LHCN-M2 (cell line): ENCODE measurements around the gene SH3YL1. TPM values are rescaled to one million over a fixed set of nuclear protein-coding genes. Genes with fewer than 3 reads are reported as not detected.
A peak's percentile ranks its signal among the peaks of the same experiment; 100 is the strongest.

Experiments
- DNase-seq: peaks from one replicate; pipeline ENCODE4 v3.0.0-alpha.2; 2012; ENCODE audit warnings: low read depth
- total RNA-seq: library from RNA; depleted of rRNA; stranded (reverse); fragments of >200 nt; gene quantifications from 2 replicates; pipeline ENCODE4 v1.2.3, GENCODE V29; 2014

Gene SH3YL1
- total RNA-seq, 1 experiment from 2014 or later = 24.0 TPM

DNA sequence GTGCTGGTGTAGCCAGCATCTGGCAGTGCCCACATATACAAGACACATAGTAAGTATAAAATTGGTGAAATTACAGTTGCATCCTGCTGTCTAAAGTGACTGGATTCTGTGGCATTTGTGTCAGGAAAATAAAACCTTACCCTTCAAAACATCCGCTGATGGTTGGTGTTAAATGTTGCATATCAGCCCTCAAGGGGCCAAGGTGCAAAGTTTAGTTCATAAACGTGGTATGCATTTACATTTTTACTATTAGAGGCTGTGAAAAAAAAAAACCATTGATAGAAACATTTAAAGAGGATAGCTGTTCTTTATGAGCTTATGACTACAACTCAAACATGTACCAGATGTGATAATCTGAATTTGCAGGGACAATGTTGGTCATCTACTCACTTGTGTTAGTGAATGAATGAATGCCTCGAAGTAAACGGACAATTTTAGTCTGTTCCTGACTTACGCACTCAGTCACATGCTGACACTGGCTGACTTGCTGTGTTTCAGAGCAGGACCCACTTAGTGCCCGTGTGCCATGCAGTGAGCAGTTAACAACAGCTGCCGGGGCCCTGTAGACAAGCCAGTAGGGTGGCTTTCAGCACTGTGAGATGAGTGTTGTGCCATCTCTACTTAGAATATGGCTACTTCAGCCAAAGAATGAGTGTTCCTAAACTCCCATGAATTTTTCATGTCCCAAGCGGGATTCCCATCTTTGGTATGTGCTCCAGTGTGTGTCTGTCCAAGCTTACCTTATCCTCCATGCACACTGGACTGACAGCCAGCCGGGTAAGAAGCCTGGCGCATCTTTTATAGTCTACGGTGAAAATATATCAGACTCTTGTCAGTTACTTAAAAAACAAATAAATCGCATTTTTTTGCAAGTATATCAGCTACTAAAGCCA lies 18.8 kb upstream of the SH3YL1 start:
- DNase-seq = no peak

- no peak for DNase-seq
Measured at GRCh38 chr2:281381-281780, 17.5 kb upstream of the SH3YL1 start.

DNA sequence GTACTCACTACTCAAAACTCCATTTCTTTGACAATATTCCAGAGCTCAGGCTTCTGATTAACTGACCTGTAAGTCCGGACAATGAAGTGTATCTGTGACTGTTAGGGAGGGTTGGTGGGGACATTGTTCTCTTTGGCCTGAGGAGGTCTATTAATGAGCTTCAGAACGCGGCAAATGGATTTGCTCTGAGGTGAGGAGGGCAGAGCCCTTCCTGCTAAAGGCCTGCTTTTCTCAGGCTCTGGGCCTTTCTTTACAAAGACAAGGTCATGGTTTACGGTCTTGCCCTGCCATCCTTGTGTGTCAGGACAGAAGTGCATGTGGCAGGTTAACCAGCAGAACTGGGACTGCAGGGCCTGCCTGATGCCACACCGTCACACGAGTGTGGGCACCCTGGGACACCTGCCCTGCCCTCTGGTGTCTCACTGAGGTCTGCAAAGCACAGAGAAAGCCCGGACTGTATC lies 16.8 kb upstream of the SH3YL1 start:
- DNase-seq = no peak

DNA sequence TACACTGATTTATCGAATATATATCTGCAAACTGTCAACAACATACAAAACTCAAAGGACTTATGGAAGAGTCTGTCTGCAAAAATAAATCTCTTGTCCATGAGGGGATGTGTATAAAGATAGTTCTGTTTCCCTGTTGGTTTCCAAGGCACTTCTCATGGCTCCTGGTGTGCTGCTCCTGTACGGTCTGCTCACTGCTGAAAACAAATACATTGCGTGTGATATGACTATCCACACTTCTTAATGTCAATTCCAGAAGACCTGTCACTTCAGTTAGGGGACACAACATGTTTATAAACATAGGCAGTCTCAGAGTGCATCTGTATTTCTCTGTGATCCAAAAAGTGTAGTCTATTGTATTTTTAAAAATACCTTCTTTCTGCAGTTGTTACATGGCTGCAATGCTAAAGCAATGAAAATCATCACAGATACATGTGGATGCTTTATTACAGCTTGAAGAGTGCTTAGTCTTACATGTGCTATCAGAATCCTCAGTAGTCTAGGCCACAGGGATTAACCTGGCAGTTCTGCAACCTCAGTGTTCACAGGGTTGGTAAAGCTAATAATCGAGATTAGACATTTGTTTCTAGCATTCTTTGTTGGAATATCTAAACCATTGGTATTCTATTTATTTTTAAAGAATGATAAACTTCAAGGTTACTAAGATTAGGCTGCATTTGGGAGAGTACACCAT lies 16.3 kb upstream of the SH3YL1 start:
- no peak for DNase-seq

- DNase-seq = no peak
Measured at GRCh38 chr2:279366-279765, 15.5 kb upstream of the SH3YL1 start.

DNA sequence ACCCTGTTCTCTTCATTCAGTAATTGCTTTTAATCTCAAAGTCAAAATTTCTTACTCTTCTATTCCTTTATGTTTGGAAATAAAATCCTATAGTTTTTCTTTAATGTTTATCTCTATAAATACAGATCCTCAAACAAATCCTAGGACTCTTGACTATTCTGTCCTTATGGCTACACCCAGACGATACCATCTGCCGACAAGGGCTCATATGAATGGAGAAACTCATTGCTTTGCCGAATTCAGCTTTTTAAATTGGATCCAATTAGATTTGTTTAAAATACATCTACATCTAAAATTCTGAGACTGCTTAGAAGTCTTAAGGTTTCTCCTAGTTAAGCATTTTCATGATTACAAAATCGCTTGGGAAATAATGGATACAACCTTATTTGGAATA lies 15.1 kb upstream of the SH3YL1 start:
- no peak for DNase-seq

DNA sequence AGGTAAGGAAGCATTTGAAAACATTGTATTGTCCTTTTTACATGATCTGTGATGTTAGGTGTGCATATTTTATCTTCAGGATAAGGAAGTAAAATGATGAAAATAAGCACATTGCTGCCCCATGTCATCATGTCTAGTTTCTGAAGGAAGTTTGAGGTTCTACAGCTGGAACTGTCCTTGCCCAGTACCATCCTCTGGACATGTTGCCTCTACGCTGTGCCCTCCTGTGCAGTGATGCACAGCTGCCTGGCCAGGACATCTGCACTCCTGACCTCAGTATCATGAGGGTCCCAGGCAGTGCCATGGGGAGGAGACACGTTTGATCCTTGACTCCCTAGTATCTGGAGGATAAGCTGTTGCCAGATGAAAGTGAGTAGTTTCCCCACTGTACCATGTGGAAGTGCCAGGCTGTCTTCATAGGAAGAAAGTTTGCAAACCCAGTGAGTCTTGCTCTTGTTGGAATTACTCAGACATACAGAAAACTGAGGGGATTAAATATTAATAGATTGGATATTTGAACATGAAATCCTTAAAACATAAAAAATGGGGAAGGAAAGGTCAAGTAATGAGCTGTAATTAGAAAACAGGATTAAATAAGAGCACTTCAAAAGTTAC lies 14.6 kb upstream of the SH3YL1 start:
- no peak for DNase-seq

DNA sequence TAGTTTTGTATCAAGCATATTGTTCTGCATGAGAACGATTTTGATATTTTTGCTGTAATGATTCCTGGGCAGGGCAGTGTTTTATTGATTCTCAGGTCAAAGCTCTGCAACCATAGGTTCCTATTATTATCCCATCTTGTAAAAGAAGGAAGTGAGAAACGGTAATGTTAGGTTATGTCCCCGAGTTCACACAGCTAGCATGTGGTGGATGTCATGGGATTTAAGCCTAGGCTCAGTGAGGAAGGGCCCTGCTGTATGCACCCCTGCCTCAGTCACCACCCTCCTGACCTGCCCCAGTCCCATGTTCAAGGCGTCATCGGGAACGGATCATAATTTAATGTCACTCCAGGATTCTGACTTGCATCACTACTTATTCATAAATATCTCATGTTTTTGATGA lies 11.6 kb upstream of the SH3YL1 start:
- no peak for DNase-seq

- DNase-seq = no peak
Measured at GRCh38 chr2:274503-274902, 10.7 kb upstream of the SH3YL1 start.

DNA sequence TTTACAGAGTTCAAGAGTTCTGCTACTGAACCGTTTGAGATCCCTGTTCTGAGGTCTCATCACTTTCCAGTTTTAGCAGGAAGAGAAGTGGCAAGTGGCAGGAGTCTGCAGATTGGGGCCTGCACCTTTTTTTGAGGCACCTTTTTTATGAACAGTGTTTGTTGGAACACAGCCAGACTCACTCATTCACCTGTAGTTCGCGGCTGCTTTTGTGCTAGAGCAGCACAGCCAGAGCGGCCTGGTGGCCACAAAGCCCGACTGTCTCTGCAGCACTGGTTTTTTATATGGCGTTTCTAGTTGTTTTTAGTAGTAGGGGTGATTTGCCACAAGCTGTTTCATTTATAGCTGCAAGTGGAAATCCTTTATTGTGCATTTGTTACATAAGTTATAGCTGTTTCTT lies 9.5 kb upstream of the SH3YL1 start:
- DNase-seq = no peak

- DNase-seq = no peak
Measured at GRCh38 chr2:271917-272316, 8.1 kb upstream of the SH3YL1 start.

- DNase-seq = no peak
Measured at GRCh38 chr2:270861-271260, 7.0 kb upstream of the SH3YL1 start.

- DNase-seq = no peak
Measured at GRCh38 chr2:269356-270030, 5.7 kb upstream of the SH3YL1 start.

DNA sequence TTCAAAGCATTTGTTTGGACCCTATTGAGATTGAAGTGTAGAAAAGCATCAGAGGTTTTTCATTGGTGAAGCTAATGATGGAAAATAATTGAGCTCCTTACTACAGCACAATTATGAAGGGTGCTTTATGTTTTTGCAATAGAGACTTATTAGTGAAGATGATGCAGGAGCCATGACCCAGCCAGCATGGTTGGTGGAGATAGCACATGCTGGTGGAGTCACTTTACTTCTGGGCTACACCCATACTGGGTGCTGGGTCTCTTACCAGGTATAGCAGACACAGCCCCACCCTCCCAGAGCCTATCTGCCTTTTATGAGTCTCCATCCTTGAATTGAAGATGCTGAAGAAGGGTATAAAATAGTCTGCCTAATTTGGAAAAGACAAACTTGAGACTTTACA lies 4.5 kb upstream of the SH3YL1 start:
- no peak for DNase-seq

GRCh38 chr2:264493-265468 lies 949 bp upstream of the SH3YL1 start, which contains the start of gene ACP1:
Gene ACP1, plus strand, starts transcription at chr2:264947. Its CDS starts 18 bp downstream, at chr2:264965.
- peak; percentile 88 for DNase-seq

GRCh38 chr2:263022-263738 lies 652 bp downstream of the SH3YL1 start:
- no peak for DNase-seq

- DNase-seq = no peak
Measured at GRCh38 chr2:262117-262516, 1.7 kb downstream of the SH3YL1 start.

DNA sequence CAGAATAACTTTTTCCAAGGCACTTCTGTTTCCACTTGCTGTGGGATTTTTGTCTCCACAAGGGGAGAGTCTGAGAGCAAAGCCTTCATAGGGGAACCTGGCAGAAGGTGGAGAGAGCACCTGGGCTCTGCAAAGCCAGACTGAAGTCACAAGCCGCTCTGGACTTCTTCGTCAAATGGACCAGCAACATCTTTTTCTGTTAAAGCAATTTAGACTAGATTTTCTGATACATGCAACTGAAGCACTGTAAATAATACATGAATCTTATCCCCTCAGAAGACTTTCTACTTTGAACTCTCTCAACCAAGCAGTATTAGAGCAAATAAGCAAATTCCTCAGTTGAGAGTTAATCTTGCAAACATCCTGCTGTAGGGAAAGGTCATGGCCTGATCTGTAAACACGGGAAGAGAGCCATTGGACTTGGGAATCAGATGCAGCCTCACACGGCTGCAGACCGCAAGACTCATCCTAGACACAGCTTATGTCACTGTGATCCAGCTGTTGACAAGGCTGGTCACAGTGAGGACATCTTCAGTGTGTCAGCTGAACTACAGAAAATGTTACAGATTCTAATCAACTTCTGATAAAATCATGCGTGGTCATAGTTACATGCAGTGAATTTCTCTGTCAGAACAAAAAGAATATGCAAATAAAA lies 3.2 kb downstream of the SH3YL1 start:
- no peak for DNase-seq

DNA sequence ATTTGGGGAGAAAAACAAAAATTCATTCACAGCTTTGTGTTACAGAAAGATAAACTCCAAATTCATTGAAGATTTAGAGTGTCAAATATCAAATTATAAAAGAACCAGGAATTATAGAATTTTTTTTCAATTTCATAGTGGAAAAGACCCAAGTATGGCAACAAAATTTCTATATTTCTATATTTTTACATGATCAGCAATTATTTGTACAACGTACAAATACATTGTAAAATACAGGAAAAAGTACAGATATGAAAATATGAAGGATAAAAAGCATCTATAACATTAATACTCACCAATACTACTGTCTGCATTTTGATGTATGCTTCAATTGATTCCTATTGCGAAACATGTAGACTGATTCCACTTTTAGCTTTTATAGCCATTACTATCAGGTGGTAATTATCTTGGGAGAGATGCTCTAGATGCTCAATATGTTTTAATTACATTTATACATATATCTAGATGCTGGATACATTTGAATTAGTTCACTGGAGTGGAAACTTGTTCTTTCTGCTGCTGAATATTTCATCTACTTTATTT lies 4.0 kb downstream of the SH3YL1 start:
- DNase-seq = no peak
